Transverse colon (tissue), 4 donors: ENCODE data around the gene BBS12. TPM values are rescaled to one million over a fixed set of nuclear protein-coding genes. Genes with fewer than 3 reads are reported as not detected.

Experiments used
- DNase-seq: peaks from one replicate; pipeline ENCODE4 v3.0.0-alpha.2; 2019
- H3K27ac ChIP-seq, 4 donors: fragments of 200-600 bp; sonication (generic); 2 replicates each; pipeline ENCODE4 v1.5.1; 2016 to 2018; ENCODE audit warnings: inconsistent platforms in 4 of 4
- H3K27me3 ChIP-seq: fragments of 200-600 bp; sonication (generic); 2 replicates; pipeline ENCODE4 v1.5.1; 2017; ENCODE audit warnings: inconsistent platforms
- H3K36me3 ChIP-seq, 4 donors: fragments of 200-600 bp; sonication (generic); 2 replicates each; pipeline ENCODE4 v1.5.1; 2017 to 2019; ENCODE audit warnings: inconsistent platforms in 4 of 4
- H3K4me1 ChIP-seq, 4 donors: fragments of 200-600 bp; sonication (generic); 2 replicates each; pipeline ENCODE4 v1.5.1; 2017 to 2020; ENCODE audit warnings: inconsistent platforms in 4 of 4
- H3K4me3 ChIP-seq, 4 donors: fragments of 200-600 bp; sonication (generic); 1 replicate in 1 of 4; 2 replicates in 3 of 4; pipeline versions ENCODE4 v1.5.1 to v1.6.1; 2017 to 2019; ENCODE audit warnings: inconsistent platforms in 4 of 4
- H3K9me3 ChIP-seq, 2 donors: fragments of 200-600 bp; sonication (generic); 2 replicates each; pipeline ENCODE4 v1.5.1; 2017 to 2019; ENCODE audit warnings: inconsistent platforms in 2 of 2
- EP300 ChIP-seq: sonication (generic); formaldehyde crosslinking; IDR thresholded peaks from one replicate; pipeline ENCODE4 v1.6.1; 2017; ENCODE audit warnings: antibody characterized with exemption, low read depth
- POLR2A ChIP-seq: fragments of 450-650 bp; IDR thresholded peaks from one replicate; pipeline ENCODE4 v1.6.1; 2016; ENCODE audit warnings: antibody characterized with exemption, mild to moderate bottlenecking, moderate library complexity
- POLR2AphosphoS5 ChIP-seq, 3 donors: sonication (generic); formaldehyde crosslinking; IDR thresholded peaks; one replicate each; pipeline ENCODE4 v1.6.1; 2016; ENCODE audit warnings: antibody characterized with exemption in 3 of 3
- WGBS, 2 donors: methylation state at CpG; one replicate each; pipeline ENCODE4 v1.1.5; 2018; ENCODE audit warnings: low coverage in 1 of 2; 5-methylcytosine and 5-hydroxymethylcytosine counted together
- in situ Hi-C, 4 donors: fragments of 200-750 bp; cut with MboI; loops; one replicate each; pipeline versions ENCODE4 v1.15.0 to v1.15.1; 2017; ENCODE audit warnings: low sequenced_read_pairs in 3 of 4, low pct_ligation_motif_present in 1 of 4, low pct_unique_long_range_greater_than_20kb in 1 of 4
- intact Hi-C: fragments of 100-400 bp; cut with DNase I; formaldehyde crosslinking; loops from one replicate; pipeline ENCODE4 v1.15.1; 2023; ENCODE audit warnings: low total_unique reads
- total RNA-seq, 4 donors: library from RNA; depleted of rRNA; stranded (reverse); fragments of >200 nt; gene quantifications; one replicate each; pipeline ENCODE4 v1.1.0, GENCODE V29; 2016
- TF ChIP-seq, protein P1 (sequence below), 5 experiments: fragments of 200-600 bp in 3 of 5; fragments of 450-650 bp in 2 of 5; sonication (generic) in 3 of 5; IDR thresholded peaks; 1 replicate in 2 of 5; 2 replicates in 3 of 5; pipeline ENCODE4 v1.5.1; 2016 to 2017; ENCODE audit warnings: antibody characterized with exemption in 5 of 5, inconsistent platforms in 3 of 5, mild to moderate bottlenecking in 2 of 5, moderate library complexity in 1 of 5

Gene BBS12
- total RNA-seq, 4 donors from 2014 or later = 0.60 to 6.0 (median 3.3) TPM

DNA sequence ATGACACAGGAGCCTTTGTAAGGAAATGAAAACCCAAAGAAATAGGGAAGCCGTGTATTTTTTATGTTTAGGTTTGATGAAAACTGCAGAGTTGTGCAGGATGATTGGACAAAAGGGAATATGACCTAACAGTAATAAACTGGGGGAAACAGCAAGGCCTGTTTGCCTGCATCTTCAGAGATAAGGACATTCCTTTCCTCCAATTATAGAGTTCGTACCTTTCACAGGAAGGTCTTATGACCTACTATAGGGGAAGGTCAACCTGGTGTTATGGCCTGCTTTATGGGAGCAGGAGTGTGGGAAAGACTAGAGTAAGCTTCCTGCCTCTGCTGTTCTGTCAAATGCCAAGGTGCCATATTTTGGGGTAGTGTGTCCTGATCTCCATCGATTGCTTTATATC is 42.5 kb downstream of the BBS12 start:
- DNase-seq = no peak
- in situ Hi-C loops (no loop called here), intact Hi-C loops (no loop called here)
- H3K4me3 ChIP-seq = no peak overlapping the region
- 85 to 86% methylated on average over 3 of the region's 3 CpGs for WGBS, 2 donors
- H3K27ac ChIP-seq = no peak overlapping the region
- no peaks in the 10 kb centered on the region for H3K9me3 ChIP-seq
- no peaks in the 10 kb centered on the region for H3K27me3 ChIP-seq
- TF ChIP-seq POLR2A = no peak
- TF ChIP-seq, protein P1, sequence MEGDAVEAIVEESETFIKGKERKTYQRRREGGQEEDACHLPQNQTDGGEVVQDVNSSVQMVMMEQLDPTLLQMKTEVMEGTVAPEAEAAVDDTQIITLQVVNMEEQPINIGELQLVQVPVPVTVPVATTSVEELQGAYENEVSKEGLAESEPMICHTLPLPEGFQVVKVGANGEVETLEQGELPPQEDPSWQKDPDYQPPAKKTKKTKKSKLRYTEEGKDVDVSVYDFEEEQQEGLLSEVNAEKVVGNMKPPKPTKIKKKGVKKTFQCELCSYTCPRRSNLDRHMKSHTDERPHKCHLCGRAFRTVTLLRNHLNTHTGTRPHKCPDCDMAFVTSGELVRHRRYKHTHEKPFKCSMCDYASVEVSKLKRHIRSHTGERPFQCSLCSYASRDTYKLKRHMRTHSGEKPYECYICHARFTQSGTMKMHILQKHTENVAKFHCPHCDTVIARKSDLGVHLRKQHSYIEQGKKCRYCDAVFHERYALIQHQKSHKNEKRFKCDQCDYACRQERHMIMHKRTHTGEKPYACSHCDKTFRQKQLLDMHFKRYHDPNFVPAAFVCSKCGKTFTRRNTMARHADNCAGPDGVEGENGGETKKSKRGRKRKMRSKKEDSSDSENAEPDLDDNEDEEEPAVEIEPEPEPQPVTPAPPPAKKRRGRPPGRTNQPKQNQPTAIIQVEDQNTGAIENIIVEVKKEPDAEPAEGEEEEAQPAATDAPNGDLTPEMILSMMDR (IDR thresholded peaks at IDR 0.05) = no peak
- TF ChIP-seq EP300 = no peak
- no peak for TF ChIP-seq POLR2AphosphoS5 (IDR thresholded peaks at IDR 0.05)
- H3K36me3 ChIP-seq = no peaks in the 10 kb centered on the region
- H3K4me1 ChIP-seq = peaks cover 0 to 17% (median 7%) of the 10 kb centered on the region in 4 donors

DNA sequence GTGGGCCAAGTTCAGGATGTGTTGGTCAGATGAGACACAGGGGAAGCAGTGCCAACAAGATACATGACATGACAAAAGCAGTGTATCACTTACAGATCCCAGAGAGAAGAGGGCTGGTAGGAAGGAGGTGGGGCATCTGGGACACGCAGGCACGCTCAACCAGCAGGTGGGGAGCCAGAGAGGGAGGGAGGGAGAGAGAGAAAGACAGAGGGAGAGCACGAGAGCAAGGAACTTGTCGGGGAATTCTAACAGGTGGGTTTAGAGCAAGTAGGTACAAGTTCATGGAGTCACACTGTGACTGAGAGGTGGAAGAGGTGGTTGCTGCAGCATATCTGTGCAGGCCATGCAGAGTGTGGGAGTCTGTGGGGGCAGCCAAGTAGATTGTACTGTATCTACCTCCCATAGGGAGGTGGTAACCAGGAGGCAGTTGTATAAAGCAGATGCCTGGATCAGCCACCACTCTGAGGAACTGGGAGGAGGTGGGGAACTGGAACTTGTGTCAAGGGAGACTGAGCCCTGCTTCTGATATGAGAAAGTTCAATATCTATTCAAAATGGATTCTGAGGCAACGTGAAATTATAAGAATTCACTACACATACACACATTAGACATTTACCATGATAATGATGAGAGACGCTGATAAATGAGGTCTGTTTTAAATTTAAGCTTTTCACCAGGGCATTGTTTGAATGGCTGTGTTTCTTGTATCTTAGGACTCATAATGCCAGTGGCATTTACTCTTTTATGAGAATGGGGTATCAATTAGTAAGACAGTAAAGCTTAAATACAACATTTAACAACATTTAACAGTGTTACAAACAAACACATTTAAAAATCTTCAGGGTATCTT is 43.7 kb downstream of the BBS12 start:
- Histone ChIP-seq H3K4me1 (peaks cover 0 to 17% (median 7%) of the 10 kb centered on the region in 4 donors), H3K27me3 (no peaks in the 10 kb centered on the region), H3K9me3 (no peaks in the 10 kb centered on the region), H3K4me3 (no peak overlapping the region), H3K27ac (no peak overlapping the region), H3K36me3 (no peaks in the 10 kb centered on the region)
- TF ChIP-seq, protein P1 (IDR thresholded peaks at IDR 0.05) = no peak
- TF ChIP-seq POLR2AphosphoS5 (IDR thresholded peaks at IDR 0.05) (no peak), EP300 (no peak), POLR2A (no peak)
- intact Hi-C loops (no loop called here), in situ Hi-C loops (no loop called here)
- 56 to 80% methylated on average over 5 to 6 of the region's 6 CpGs for WGBS, 2 donors
- no peak for DNase-seq

DNA sequence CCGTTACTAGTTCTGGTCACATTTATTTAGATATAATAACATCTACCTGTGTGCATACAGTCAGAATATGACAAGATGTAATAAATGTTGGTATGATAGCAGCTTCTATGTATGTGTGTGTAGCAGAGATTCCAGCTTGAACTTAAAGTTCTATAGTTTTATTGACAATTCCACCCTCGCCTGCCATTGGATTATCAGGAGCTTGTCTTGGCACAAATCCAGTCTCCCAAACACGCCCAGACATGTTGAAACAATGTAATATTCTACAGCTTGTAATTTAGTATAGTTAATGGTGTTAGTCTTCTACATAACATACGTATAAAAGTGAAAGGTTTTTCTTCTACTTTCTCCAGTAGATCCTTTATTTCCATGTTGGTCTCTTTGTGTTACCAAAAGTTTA is 44.4 kb downstream of the BBS12 start:
- WGBS, 2 donors = 46 to 63% methylated on average over 4 of the region's 4 CpGs
- H3K4me3 ChIP-seq = no peak overlapping the region
- intact Hi-C loops (no loop called here), in situ Hi-C loops (no loop called here)
- H3K4me1 ChIP-seq = peaks cover 0 to 17% (median 7%) of the 10 kb centered on the region in 4 donors
- H3K36me3 ChIP-seq = no peaks in the 10 kb centered on the region
- H3K27me3 ChIP-seq = no peaks in the 10 kb centered on the region
- peak; percentile 65 for DNase-seq
- peak overlapping the region in 1 of 4 donors; percentile 29 for H3K27ac ChIP-seq
- no peak for TF ChIP-seq POLR2A
- TF ChIP-seq, protein P1 (IDR thresholded peaks at IDR 0.05) = no peak
- TF ChIP-seq EP300 = no peak
- peak in 1 of 3 donors; percentile 36 for TF ChIP-seq POLR2AphosphoS5 (IDR thresholded peaks at IDR 0.05)
- no peaks in the 10 kb centered on the region for H3K9me3 ChIP-seq

DNA sequence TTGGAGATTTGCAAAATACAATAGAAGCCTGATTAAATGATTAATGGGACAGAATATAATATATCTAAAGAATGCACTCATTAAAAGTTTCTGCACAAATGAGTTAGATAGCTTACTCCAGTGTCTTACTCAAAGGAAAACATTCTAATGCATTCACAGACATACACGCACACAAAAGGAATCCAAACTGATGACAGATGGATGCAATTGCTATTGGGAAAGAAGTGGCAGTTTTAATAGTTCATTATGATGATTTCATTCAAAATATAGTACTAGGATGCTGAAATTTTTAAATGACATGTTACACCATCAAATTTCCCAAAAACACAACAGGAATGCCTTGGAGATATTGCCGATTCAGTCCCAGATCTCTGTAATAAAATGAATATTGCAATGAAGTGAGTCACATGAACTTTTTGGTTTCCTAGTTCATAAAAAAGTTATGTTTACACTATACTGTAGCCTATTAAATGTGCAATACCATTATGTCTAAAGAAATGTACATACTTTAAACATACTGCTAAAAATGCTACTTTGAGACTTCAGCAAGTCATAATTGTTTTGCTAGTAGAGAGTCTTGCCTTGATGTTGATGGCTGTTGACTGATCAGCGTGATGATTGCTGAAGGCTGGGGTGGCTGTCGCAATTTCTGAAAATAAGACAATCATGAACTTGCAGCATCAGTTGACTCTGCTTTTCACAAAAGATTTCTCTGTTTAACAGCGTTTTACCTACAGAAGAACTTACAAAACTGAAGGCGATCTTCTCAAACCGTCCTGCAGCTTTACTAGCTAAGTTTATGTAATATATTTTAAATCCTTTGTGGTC is 45.6 kb downstream of the BBS12 start:
- no peak overlapping the region for H3K27ac ChIP-seq
- no peak for TF ChIP-seq EP300
- H3K9me3 ChIP-seq = no peaks in the 10 kb centered on the region
- no peak for DNase-seq
- intact Hi-C loops = no loop called here
- H3K4me3 ChIP-seq = no peak overlapping the region
- in situ Hi-C loops = no loop called here
- H3K36me3 ChIP-seq = no peaks in the 10 kb centered on the region
- no peaks in the 10 kb centered on the region for H3K27me3 ChIP-seq
- H3K4me1 ChIP-seq = peaks cover 0 to 19% (median 9%) of the 10 kb centered on the region in 4 donors
- WGBS, 2 donors = 87 to 90% methylated on average over 6 to 7 of the region's 7 CpGs
